HepG2 (cell line): Measurements from ENCODE around the gene GGA1. TPM values are rescaled to one million over a fixed set of nuclear protein-coding genes. Genes with fewer than 3 reads are reported as not detected.

Source experiments
- CERS6 ChIP-seq: sonication (generic); formaldehyde crosslinking; IDR thresholded peaks from 2 replicates; pipeline ENCODE4 v1.5.0; 2020; ENCODE audit warnings: missing genetic modification reagents
- CSRNP2 ChIP-seq: sonication (generic); formaldehyde crosslinking; conservative IDR thresholded peaks from 2 replicates; pipeline ENCODE4 v1.8.0; 2022; ENCODE audit warnings: low read depth, missing genetic modification reagents
- DDIT3 ChIP-seq: sonication (generic); formaldehyde crosslinking; IDR thresholded peaks from 2 replicates; pipeline ENCODE4 v1.4.0; 2020; ENCODE audit warnings: mild to moderate bottlenecking, missing genetic modification reagents
- HINFP ChIP-seq: sonication (generic); formaldehyde crosslinking; IDR thresholded peaks from 2 replicates; pipeline ENCODE4 v1.4.0; 2020; ENCODE audit warnings: low read depth, mild to moderate bottlenecking, missing genetic modification reagents
- IRF2 ChIP-seq: IDR thresholded peaks from 2 replicates; pipeline ENCODE4 v1.6.1; 2018; ENCODE audit warnings: missing genetic modification reagents, missing compliant biosample characterization
- KDM5B ChIP-seq: sonication (generic); formaldehyde crosslinking; IDR thresholded peaks from 2 replicates; pipeline ENCODE4 v1.4.0; 2020; ENCODE audit warnings: missing genetic modification reagents, mild to moderate bottlenecking, borderline replicate concordance
- KLF16 ChIP-seq, 2 experiments: sonication (generic) in 1 of 2; formaldehyde crosslinking in 1 of 2; IDR thresholded peaks; 2 replicates each; pipeline versions ENCODE4 v1.6.1 to v1.8.0; 2016 to 2023; ENCODE audit warnings: missing genetic modification reagents in 2 of 2, missing compliant biosample characterization in 1 of 2
- MAFG ChIP-seq: sonication (generic); formaldehyde crosslinking; IDR thresholded peaks from 2 replicates; pipeline ENCODE4 v1.5.1; 2020; ENCODE audit warnings: mild to moderate bottlenecking, missing genetic modification reagents
- MAFK ChIP-seq, 2 experiments: IDR thresholded peaks in 1 of 2; conservative IDR thresholded peaks in 1 of 2; 2 replicates each; pipeline ENCODE4 v1.6.1; 2011; ENCODE audit warnings: improper control_type of control experiment in 2 of 2, low read length in 2 of 2
- ONECUT2 ChIP-seq: sonication (generic); formaldehyde crosslinking; IDR thresholded peaks from 2 replicates; pipeline ENCODE4 v1.4.0; 2020; ENCODE audit warnings: missing genetic modification reagents
- PAF1 ChIP-seq: IDR thresholded peaks from 2 replicates; pipeline ENCODE4 v1.6.1; 2016; ENCODE audit warnings: missing genetic modification reagents, missing compliant biosample characterization
- PHF21A ChIP-seq: sonication (generic); formaldehyde crosslinking; IDR thresholded peaks from 2 replicates; pipeline ENCODE4 v1.5.0; 2020; ENCODE audit warnings: mild to moderate bottlenecking, missing genetic modification reagents
- RBFOX2 ChIP-seq: fragments of 200-400 bp; formaldehyde crosslinking; IDR thresholded peaks from 2 replicates; pipeline ENCODE4 v1.6.1; 2017; ENCODE audit warnings: low read depth, mild to moderate bottlenecking, low read length
- TGIF2 ChIP-seq: IDR thresholded peaks from 2 replicates; pipeline ENCODE4 v1.6.1; 2016; ENCODE audit warnings: control low read depth, missing compliant biosample characterization
- THAP8 ChIP-seq: sonication (generic); formaldehyde crosslinking; IDR thresholded peaks from 2 replicates; pipeline ENCODE4 v1.5.1; 2020; ENCODE audit warnings: missing genetic modification reagents, mild to moderate bottlenecking, borderline replicate concordance
- WIZ ChIP-seq: sonication (generic); formaldehyde crosslinking; IDR thresholded peaks from 2 replicates; pipeline ENCODE4 v1.5.1; 2020; ENCODE audit warnings: mild to moderate bottlenecking, missing genetic modification reagents
- ZNF33A ChIP-seq: sonication (generic); formaldehyde crosslinking; IDR thresholded peaks from 2 replicates; pipeline ENCODE4 v1.5.1; 2020; ENCODE audit warnings: missing genetic modification reagents, mild to moderate bottlenecking, moderate library complexity, borderline replicate concordance
- ZNF501 ChIP-seq: sonication (generic); formaldehyde crosslinking; IDR thresholded peaks from 2 replicates; pipeline ENCODE4 v1.5.1; 2020; ENCODE audit warnings: mild to moderate bottlenecking, moderate library complexity, missing genetic modification reagents
- ZNF552 ChIP-seq: sonication (generic); formaldehyde crosslinking; IDR thresholded peaks from 2 replicates; pipeline ENCODE4 v1.9.0; 2022; ENCODE audit warnings: missing genetic modification reagents, mild to moderate bottlenecking, borderline replicate concordance
- ZNF569 ChIP-seq: sonication (generic); formaldehyde crosslinking; IDR thresholded peaks from 2 replicates; pipeline ENCODE4 v1.5.0; 2020; ENCODE audit warnings: mild to moderate bottlenecking, missing genetic modification reagents, moderate library complexity, borderline replicate concordance
- ZNF674 ChIP-seq: sonication (generic); formaldehyde crosslinking; IDR thresholded peaks from 2 replicates; pipeline ENCODE4 v1.5.0; 2020; ENCODE audit warnings: low read depth, mild to moderate bottlenecking, missing genetic modification reagents
- ZNF782 ChIP-seq: sonication (generic); formaldehyde crosslinking; IDR thresholded peaks from 2 replicates; pipeline ENCODE4 v1.4.0; 2020; ENCODE audit warnings: missing genetic modification reagents, mild to moderate bottlenecking, borderline replicate concordance
- ZSCAN21 ChIP-seq: sonication (generic); formaldehyde crosslinking; IDR thresholded peaks from 2 replicates; pipeline ENCODE4 v1.8.0; 2022; ENCODE audit warnings: mild to moderate bottlenecking, missing genetic modification reagents, moderate library complexity, borderline replicate concordance
- polyA plus RNA-seq, 8 experiments: library from polyadenylated mRNA; depleted of rRNA in 3 of 8; stranded (reverse) in 7 of 8; unstranded in 1 of 8; fragments of >200 nt; fragmentation: Illumina TruSeq in 4 of 8; extraction: Trizol in 4 of 8; gene quantifications; 2 replicates each; pipeline versions ENCODE4 v1.2.1 to v1.2.3, GENCODE V29; 2011 to 2016; ENCODE audit warnings: low read depth in 4 of 8, missing spikeins in 1 of 8, mixed read lengths in 1 of 8; ENCODE audit not compliant: insufficient read depth in 1 of 8
- total RNA-seq, 5 experiments: library from RNA; depleted of rRNA; stranded (reverse); fragments of >200 nt; fragmentation: Illumina TruSeq; extraction: Trizol; gene quantifications; 2 replicates each; pipeline ENCODE4 v1.2.3, GENCODE V29; 2016; ENCODE audit warnings: low read depth in 1 of 5

GGA1 gene
- total and polyA plus RNA-seq, 2 of the 13 experiments (the other 11 are each of a cell fraction or from before 2014, with no cell fraction given) = 29.1 to 87.2 TPM

- TF ChIP-seq ZNF782 (CRISPR knock-in tag) = 0 out of 2 replicates have a peak, but pooled peaks have one; percentile 85
- peak; percentile 74 for TF ChIP-seq RBFOX2
- TF ChIP-seq ZNF674 (CRISPR knock-in tag) = peak; percentile 94; the same call in 1 of the 2 replicates
- TF ChIP-seq IRF2 (CRISPR knock-in tag) = no peak
- peak; percentile 72 for TF ChIP-seq ZNF501 (CRISPR knock-in tag)
- peak; percentile 53; the same call in 1 of the 2 replicates for TF ChIP-seq WIZ
- no peak for TF ChIP-seq DDIT3 (CRISPR knock-in tag)
- TF ChIP-seq HINFP (CRISPR knock-in tag) = no peak; the same call in 1 of the 2 replicates
- TF ChIP-seq THAP8 = no peak
- peak; percentile 17; the same call in 1 of the 2 replicates for TF ChIP-seq TGIF2 (CRISPR knock-in tag)
- no peak for TF ChIP-seq ONECUT2 (CRISPR knock-in tag)
- no peak for TF ChIP-seq ZSCAN21 (CRISPR knock-in tag)
- TF ChIP-seq ZNF552 (CRISPR knock-in tag) = no peak
- no peak for TF ChIP-seq PAF1 (CRISPR knock-in tag)
- peak; percentile 84; the same call in 1 of the 2 replicates for TF ChIP-seq KDM5B (CRISPR knock-in tag)
- TF ChIP-seq CSRNP2 = no peak
- TF ChIP-seq KLF16 (CRISPR knock-in tag; IDR thresholded peaks at IDR 0.05) = no peak
- TF ChIP-seq MAFG (CRISPR knock-in tag) = no peak
- no peak for TF ChIP-seq PHF21A (CRISPR knock-in tag)
- no peak for TF ChIP-seq ZNF33A (CRISPR knock-in tag)
- TF ChIP-seq MAFK (conservative IDR thresholded peaks at IDR 0.05 in 1 of 2, IDR thresholded peaks at IDR 0.05 in 1 of 2; ENCODE audit: low read length in 2 of 2) = no peak
- TF ChIP-seq ZNF569 (CRISPR knock-in tag) = no peak
- TF ChIP-seq CERS6 = no peak
These were observed 48.6 kb upstream of the GGA1 start, which contains the start of gene CDC42EP1 (continued) for GRCh38 chr22:37559901-37560607.
